Glutamatergic neuron (in vitro differentiated cells): ENCODE data around the gene NFYC. TPM values are rescaled to one million over a fixed set of nuclear protein-coding genes. Genes with fewer than 3 reads are reported as not detected.
A peak's percentile ranks its signal among the peaks of the same experiment; 100 is the strongest.

Experiments used
- DNase-seq: peaks from one replicate; pipeline ENCODE4 v3.0.0; 2022
- H3K27ac Mint-ChIP-seq: one replicate; pipeline ENCODE4 v1.8.0; 2020; ENCODE audit warnings: mild to moderate bottlenecking, mixed read lengths, inconsistent platforms; ENCODE audit not compliant: unreplicated experiment
- H3K27me3 Mint-ChIP-seq: one replicate; pipeline ENCODE4 v1.8.0; 2020; ENCODE audit warnings: mild to moderate bottlenecking, moderate library complexity, mixed read lengths, inconsistent platforms; ENCODE audit not compliant: unreplicated experiment
- H3K36me3 Mint-ChIP-seq: one replicate; pipeline ENCODE4 v1.8.0; 2020; ENCODE audit warnings: mild to moderate bottlenecking, mixed read lengths, inconsistent platforms; ENCODE audit not compliant: unreplicated experiment
- H3K4me1 Mint-ChIP-seq: one replicate; pipeline ENCODE4 v1.8.0; 2020; ENCODE audit warnings: mild to moderate bottlenecking, low read depth, mixed read lengths, inconsistent platforms; ENCODE audit not compliant: unreplicated experiment
- H3K4me3 Mint-ChIP-seq: one replicate; pipeline ENCODE4 v1.8.0; 2020; ENCODE audit warnings: mild to moderate bottlenecking, mixed read lengths, inconsistent platforms; ENCODE audit not compliant: unreplicated experiment
- H3K9me3 Mint-ChIP-seq: one replicate; pipeline ENCODE4 v1.8.0; 2020; ENCODE audit warnings: mild to moderate bottlenecking, moderate library complexity, mixed read lengths, inconsistent platforms; ENCODE audit not compliant: unreplicated experiment
- CTCF ChIP-seq: fragments of 200-600 bp; sonication (generic); IDR thresholded peaks from one replicate; pipeline ENCODE4 v1.5.0; 2021; ENCODE audit not compliant: partially characterized antibody, unreplicated experiment
- total RNA-seq: library from RNA; stranded (reverse); fragmentation: NEBNext Ultra II Directional; extraction: Animal tissue kit (Norgen Biotek cat#: 25700); gene quantifications from one replicate; pipeline ENCODE4 v1.2.1, GENCODE V29; 2021; ENCODE audit not compliant: unreplicated experiment

NFYC gene
- total RNA-seq, 1 donor from 2014 or later, result 44.2 TPM

DNA sequence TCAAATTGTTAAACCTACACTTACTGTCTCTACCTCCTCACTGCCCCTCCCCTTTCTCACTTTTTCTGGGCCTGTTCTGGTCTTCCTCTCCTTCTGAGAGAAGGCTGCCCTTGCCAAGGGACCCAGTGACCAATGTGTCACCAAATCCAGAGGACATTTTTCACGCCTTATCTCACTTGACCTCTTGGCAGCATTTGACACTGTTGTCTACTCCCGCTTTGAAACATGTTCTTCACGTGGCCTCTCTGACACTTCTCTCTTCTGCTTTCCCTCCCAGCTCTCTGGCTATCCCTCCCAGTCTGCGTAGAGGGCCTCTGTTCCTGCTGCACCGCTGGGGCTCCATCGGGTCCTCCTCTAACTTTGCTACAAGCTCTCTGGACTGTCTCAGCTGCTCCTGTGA lies 117.4 kb downstream of the NFYC start:
- Mint-ChIP-seq H3K9me3 (peaks cover 6% of the 10 kb centered on the region), H3K27ac (peak overlapping the region; percentile 30), H3K27me3 (peaks cover 10% of the 10 kb centered on the region), H3K4me3 (no peak overlapping the region), H3K36me3 (peaks cover 6% of the 10 kb centered on the region), H3K4me1 (peaks cover 4% of the 10 kb centered on the region)
- no peak for TF ChIP-seq CTCF
- no peak for DNase-seq

- Mint-ChIP-seq H3K36me3 (peaks cover 6% of the 10 kb centered on the region), H3K4me1 (peaks cover 4% of the 10 kb centered on the region), H3K4me3 (no peak overlapping the region), H3K27ac (no peak overlapping the region), H3K9me3 (peaks cover 6% of the 10 kb centered on the region), H3K27me3 (peaks cover 15% of the 10 kb centered on the region)
- DNase-seq, result no peak
- TF ChIP-seq CTCF, result no peak
Measured at GRCh38 chr1:40810927-40811326, 119.4 kb downstream of the NFYC start.

- DNase-seq, result no peak
- no peaks in the 10 kb centered on the region for H3K9me3 Mint-ChIP-seq
- no peaks in the 10 kb centered on the region for H3K4me1 Mint-ChIP-seq
- H3K27ac Mint-ChIP-seq, result no peak overlapping the region
- peaks cover 18% of the 10 kb centered on the region for H3K27me3 Mint-ChIP-seq
- no peak overlapping the region for H3K4me3 Mint-ChIP-seq
- no peak for TF ChIP-seq CTCF
- no peaks in the 10 kb centered on the region for H3K36me3 Mint-ChIP-seq
Measured at GRCh38 chr1:40815420-40815819, 123.9 kb downstream of the NFYC start.

GRCh38 chr1:40817791-40818263 lies 126.3 kb downstream of the NFYC start:
- Mint-ChIP-seq H3K4me1 (peaks cover 8% of the 10 kb centered on the region), H3K9me3 (no peaks in the 10 kb centered on the region), H3K27me3 (peaks cover 16% of the 10 kb centered on the region), H3K36me3 (no peaks in the 10 kb centered on the region), H3K27ac (no peak overlapping the region), H3K4me3 (peak overlapping the region; percentile 77)
- DNase-seq, result no peak
- TF ChIP-seq CTCF, result no peak

GRCh38 chr1:40818264-40818961 lies 126.9 kb downstream of the NFYC start:
- Mint-ChIP-seq H3K27ac (no peak overlapping the region), H3K4me3 (peak overlapping the region; percentile 77), H3K27me3 (peaks cover 13% of the 10 kb centered on the region), H3K4me1 (peaks cover 8% of the 10 kb centered on the region), H3K9me3 (no peaks in the 10 kb centered on the region), H3K36me3 (no peaks in the 10 kb centered on the region)
- peak; percentile 75 for DNase-seq
- TF ChIP-seq CTCF, result no peak
